HFF-Myc (cell line): Measurements from ENCODE around the gene GNB1.

ENCODE experiments used
- DNase-seq: peaks from one replicate; pipeline ENCODE4 v3.0.0-alpha.2; 2011; ENCODE audit warnings: low read depth; ENCODE audit errors: extremely low read depth
- H3K4me3 ChIP-seq: replicated peaks from 2 replicates; pipeline ENCODE4 v1.5.1; 2011; ENCODE audit warnings: low read depth, mild to moderate bottlenecking, control low read depth, low read length
- TF ChIP-seq, protein P1 (sequence below): IDR thresholded peaks from 2 replicates; pipeline ENCODE4 v1.5.1; 2012; ENCODE audit warnings: mild to moderate bottlenecking, low read depth, low read length, control low read depth; ENCODE audit errors: missing control alignments

Gene GNB1

DNA sequence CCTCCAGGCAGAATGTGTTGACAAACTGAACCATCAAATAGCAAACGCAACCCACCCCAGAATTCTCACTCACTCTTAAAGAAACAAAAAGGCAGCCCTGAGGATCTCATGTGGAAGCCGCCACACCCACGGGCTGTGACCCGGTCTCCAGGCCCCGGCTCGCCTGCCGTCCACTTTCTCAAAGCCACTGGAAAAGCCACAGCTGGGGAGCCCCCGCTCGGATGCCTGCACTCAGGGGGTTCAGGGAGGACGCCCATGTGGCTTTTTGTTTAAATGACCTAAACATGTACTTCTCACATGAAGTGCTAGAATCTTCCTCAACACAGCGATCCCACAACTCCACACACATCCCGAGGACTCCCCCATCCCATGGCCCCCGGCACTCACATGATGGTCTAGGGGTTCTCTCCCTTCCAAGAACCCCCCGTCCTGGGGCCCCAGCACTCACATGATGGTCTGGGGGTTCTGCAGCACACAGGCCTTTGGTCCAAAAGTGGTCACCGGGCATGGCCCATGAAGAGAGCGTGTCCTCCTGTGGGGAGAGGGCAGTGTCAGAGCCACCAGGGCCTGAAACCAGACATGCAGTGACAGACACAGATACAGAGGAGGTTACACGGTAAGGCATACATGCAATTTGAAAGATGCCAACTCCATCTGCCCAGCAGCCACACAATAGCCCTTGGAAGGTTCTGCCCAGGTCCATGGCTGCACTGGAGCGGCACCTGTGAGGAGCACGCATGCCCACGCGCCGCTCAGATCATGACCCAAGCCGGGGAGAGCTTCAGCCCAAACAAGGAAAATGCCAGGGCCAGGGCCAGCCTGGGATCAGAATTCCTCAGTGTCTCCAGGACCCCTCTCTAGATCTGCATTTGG, 129.1 kb downstream of the GNB1 start:
- no peak for DNase-seq
- no peak overlapping the region for H3K4me3 ChIP-seq
- TF ChIP-seq, protein P1, sequence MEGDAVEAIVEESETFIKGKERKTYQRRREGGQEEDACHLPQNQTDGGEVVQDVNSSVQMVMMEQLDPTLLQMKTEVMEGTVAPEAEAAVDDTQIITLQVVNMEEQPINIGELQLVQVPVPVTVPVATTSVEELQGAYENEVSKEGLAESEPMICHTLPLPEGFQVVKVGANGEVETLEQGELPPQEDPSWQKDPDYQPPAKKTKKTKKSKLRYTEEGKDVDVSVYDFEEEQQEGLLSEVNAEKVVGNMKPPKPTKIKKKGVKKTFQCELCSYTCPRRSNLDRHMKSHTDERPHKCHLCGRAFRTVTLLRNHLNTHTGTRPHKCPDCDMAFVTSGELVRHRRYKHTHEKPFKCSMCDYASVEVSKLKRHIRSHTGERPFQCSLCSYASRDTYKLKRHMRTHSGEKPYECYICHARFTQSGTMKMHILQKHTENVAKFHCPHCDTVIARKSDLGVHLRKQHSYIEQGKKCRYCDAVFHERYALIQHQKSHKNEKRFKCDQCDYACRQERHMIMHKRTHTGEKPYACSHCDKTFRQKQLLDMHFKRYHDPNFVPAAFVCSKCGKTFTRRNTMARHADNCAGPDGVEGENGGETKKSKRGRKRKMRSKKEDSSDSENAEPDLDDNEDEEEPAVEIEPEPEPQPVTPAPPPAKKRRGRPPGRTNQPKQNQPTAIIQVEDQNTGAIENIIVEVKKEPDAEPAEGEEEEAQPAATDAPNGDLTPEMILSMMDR = no peak

DNA sequence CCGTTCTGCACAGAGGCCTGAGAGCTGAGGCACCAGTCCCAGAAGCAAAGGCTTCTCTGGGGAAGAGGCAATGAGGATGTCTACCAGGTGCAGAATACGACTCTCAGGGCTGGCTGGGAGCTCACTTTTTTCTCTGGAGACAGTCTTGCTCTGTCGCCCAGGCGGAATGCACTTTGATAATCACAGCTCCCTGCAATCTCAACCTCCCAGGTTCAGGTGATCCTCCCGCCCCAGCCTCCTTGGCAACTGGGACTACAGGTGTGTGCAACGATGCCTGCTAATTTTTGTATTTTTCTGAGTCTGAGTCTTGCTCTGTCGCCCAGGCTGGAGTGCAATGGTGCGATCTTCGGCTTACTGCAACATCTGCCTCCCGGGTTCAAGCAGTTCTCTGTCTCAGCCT, 130.2 kb downstream of the GNB1 start:
- no peak for DNase-seq
- H3K4me3 ChIP-seq = no peak overlapping the region
- TF ChIP-seq, protein P1 = no peak

DNA sequence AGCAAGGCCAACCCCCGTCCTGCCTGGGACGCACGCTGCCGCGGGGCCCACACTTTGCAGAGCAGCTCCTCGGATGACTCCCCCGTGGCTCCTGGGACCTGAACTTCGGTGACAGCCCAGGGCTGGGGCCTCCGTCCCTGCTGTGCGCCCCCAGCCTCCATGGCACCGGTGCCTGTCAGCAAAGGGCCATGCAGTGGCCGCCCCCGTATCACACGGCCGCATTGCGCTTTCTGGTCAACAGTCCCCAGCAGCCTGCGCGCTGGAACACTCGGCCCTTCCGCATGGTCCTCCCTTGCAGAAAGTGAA, 130.6 kb downstream of the GNB1 start:
- TF ChIP-seq, protein P1 = no peak
- no peak for DNase-seq

DNA sequence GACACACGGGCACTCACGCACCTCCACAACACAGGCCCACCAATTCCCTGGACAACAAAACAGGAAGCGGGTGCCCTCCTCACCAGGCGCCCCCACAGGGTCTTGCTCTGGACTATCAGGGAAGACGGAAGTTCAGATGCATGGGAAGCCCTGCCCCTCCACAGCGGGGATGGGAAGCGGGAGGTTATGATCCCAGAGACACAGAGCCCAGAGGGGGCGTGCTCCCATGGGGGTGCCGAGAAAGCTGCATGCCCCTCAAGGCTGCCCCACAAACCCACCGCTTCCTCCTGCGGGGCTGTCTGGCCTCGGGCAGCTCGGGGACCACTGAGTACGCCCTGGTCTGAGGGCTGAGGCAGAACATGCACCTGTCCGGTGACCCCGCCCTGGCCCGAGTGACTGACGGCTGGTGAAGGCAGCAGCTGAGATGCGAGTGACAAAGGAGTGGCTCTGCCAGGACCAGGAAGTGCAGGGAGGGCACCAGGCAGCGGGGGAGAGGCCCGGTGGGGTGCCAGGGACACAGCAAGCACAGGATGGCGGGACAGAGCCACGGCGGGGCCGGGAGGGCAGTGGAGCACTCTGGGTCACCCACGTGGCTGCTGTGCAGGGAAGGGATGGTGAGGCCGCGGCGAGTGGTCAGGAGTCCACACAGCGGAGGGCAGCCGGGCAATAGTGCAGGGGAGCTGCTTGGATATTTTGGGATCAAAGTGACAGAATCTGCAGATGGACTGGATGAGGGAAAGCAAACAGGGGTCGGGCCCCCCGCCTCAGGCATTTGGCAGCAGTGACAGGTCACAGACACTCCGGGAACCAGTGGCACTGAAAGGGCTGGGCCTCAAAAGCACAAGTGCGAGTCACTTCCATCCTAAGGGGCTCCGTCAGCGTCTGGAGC, 131.2 kb downstream of the GNB1 start:
- H3K4me3 ChIP-seq = no peak overlapping the region
- TF ChIP-seq, protein P1 = no peak
- no peak for DNase-seq

More for the DNA sequence above, 130.6 kb downstream of the GNB1 start:
- no peak overlapping the region for H3K4me3 ChIP-seq

DNA sequence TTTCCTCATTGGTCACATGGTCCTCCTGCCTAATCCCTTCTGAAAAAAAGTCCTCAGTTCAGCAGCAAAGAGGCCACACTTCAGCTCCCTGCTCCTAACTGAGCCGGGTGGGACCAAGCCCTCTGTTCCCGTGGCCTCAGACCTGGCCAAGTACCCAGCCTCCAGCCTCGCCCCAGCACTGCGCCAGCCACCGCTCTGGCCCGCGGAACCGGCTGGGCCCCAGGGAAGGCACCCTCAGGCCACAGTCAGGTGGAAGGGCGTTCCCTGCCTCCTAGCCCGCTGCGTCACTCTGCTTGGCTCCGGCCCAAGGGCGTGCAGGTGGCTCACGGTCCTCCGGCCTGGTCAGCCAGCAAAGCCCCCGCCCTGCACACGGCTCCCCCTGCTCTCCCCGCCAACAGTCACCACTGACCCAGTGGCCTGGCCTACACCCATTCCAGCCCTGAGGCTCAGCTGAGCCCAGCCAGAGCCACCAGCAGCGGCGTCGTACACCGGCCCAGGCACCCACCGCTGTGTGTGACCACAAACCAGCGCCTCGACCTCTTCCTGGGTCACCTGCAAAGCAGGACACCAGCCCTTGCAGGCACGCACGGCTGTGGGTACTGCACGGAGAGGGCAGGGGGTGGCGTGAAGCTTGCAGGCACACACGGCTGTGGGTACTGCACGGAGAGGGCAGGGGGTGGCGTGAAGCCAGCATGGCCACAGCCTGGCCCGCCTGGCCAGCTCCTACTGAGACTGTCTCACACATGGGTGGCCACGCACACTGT, 132.0 kb downstream of the GNB1 start:
- TF ChIP-seq, protein P1 = no peak
- no peak for DNase-seq
- H3K4me3 ChIP-seq = no peak overlapping the region

DNA sequence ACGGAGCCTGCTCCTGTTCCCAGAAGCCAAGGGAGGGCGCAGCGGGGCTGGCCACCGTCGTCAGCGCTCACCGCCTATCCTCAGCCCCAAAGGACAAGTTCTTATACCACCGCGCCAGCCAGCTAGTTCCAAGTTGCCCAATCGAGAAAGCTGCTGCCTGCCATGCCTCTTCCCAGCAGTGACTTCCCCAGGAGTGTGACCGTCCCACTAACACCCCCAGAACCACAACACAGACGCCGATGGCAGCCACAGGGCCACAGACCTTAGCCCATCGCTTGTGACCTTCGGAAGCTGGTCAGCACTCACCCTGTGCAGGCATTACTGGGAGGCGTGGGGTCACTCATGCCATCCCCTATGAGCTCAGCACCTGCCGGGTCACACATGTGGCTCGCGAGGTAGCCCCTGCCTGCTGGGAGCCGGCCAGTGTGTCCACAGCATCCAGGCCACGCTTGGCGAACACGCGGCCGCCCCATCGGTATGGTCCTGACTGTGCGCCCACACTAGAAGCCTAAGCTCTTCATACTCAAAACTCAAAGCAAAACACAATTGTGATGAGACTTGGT, 132.7 kb downstream of the GNB1 start:
- H3K4me3 ChIP-seq = no peak overlapping the region
- no peak for DNase-seq
- TF ChIP-seq, protein P1 = no peak
